Loucy (cell line): ENCODE data around the gene EFCAB9.

Source experiments
- H2AFZ ChIP-seq: fragments of 200-600 bp; sonication (generic); 2 replicates; pipeline ENCODE4 v1.6.0; 2016; ENCODE audit warnings: antibody characterized with exemption, mild to moderate bottlenecking, low read length, moderate library complexity
- H3F3A ChIP-seq: fragments of 200-600 bp; 2 replicates; pipeline ENCODE4 v1.6.0; 2016; ENCODE audit warnings: antibody characterized with exemption, low read depth, mild to moderate bottlenecking
- H3K27me3 ChIP-seq: fragments of 200-600 bp; sonication (generic); 2 replicates; pipeline ENCODE4 v1.6.1; 2014; ENCODE audit warnings: low read length, mild to moderate bottlenecking; ENCODE audit not compliant: insufficient read depth, poor library complexity, severe bottlenecking
- H3K36me3 ChIP-seq: fragments of 200-600 bp; sonication (generic); 2 replicates; pipeline ENCODE4 v1.6.1; 2016; ENCODE audit warnings: low read length; ENCODE audit not compliant: insufficient read depth
- H3K4me1 ChIP-seq: fragments of 200-600 bp; sonication (generic); 2 replicates; pipeline ENCODE4 v1.5.1; 2014; ENCODE audit warnings: low read length, mild to moderate bottlenecking; ENCODE audit not compliant: insufficient read depth, poor library complexity, severe bottlenecking
- H3K4me2 ChIP-seq: fragments of 200-600 bp; sonication (generic); 2 replicates; pipeline ENCODE4 v1.6.0; 2014; ENCODE audit warnings: antibody characterized with exemption, low read length, low read depth, mild to moderate bottlenecking; ENCODE audit not compliant: poor library complexity, severe bottlenecking
- H3K4me3 ChIP-seq: fragments of 200-600 bp; sonication (generic); 2 replicates; pipeline ENCODE4 v1.5.1; 2014; ENCODE audit warnings: low read length, mild to moderate bottlenecking, mixed read lengths; ENCODE audit not compliant: poor library complexity, severe bottlenecking
- H3K79me2 ChIP-seq: fragments of 200-600 bp; sonication (generic); 2 replicates; pipeline ENCODE4 v1.6.1; 2014; ENCODE audit warnings: low read length; ENCODE audit not compliant: insufficient read depth
- H3K9ac ChIP-seq: fragments of 200-600 bp; sonication (generic); 2 replicates; pipeline ENCODE4 v1.6.0; 2014; ENCODE audit warnings: mild to moderate bottlenecking, low read depth, low read length, moderate library complexity; ENCODE audit not compliant: poor library complexity, severe bottlenecking
- H3K9me2 ChIP-seq: fragments of 200-600 bp; sonication (generic); replicated peaks from 2 replicates; pipeline ENCODE4 v1.6.1; 2016; ENCODE audit warnings: low read depth, low read length, mixed read lengths
- H3K9me3 ChIP-seq: fragments of 200-600 bp; sonication (generic); 2 replicates; pipeline ENCODE4 v1.6.1; 2014; ENCODE audit warnings: mild to moderate bottlenecking, antibody characterized with exemption, low read length, low read depth; ENCODE audit not compliant: insufficient read depth
- H4K20me1 ChIP-seq: fragments of 200-600 bp; sonication (generic); 2 replicates; pipeline ENCODE4 v1.6.0; 2014; ENCODE audit warnings: antibody characterized with exemption, low read length, mild to moderate bottlenecking; ENCODE audit not compliant: insufficient read depth, poor library complexity, severe bottlenecking
- CTCF ChIP-seq: fragments of 200-600 bp; sonication (generic); conservative IDR thresholded peaks from 2 replicates; pipeline ENCODE4 v1.5.1; 2014; ENCODE audit warnings: mild to moderate bottlenecking, antibody characterized with exemption, low read length
- EZH2phosphoT487 ChIP-seq: fragments of 200-600 bp; IDR thresholded peaks from 2 replicates; pipeline ENCODE4 v1.6.1; 2018; ENCODE audit warnings: antibody characterized with exemption, mild to moderate bottlenecking, moderate library complexity, borderline replicate concordance

The EFCAB9 gene

GRCh38 chr5:172170251-172170701 lies 23.7 kb upstream of the EFCAB9 start:
- H3K9me2 ChIP-seq, result no peaks in the 10 kb centered on the region
- H2AFZ ChIP-seq, result no peak overlapping the region
- H3K27me3 ChIP-seq, result no peaks in the 10 kb centered on the region
- peaks cover 12% of the 10 kb centered on the region for H3K4me1 ChIP-seq
- TF ChIP-seq EZH2phosphoT487 (no peak), CTCF (no peak)
- H3K9ac ChIP-seq, result no peak overlapping the region
- H3F3A ChIP-seq, result no peaks in the 10 kb centered on the region
- H4K20me1 ChIP-seq, result peaks cover 23% of the 10 kb centered on the region
- peaks cover 91% of the 10 kb centered on the region for H3K79me2 ChIP-seq
- no peak overlapping the region for H3K4me3 ChIP-seq
- H3K4me2 ChIP-seq, result no peak overlapping the region
- no peaks in the 10 kb centered on the region for H3K9me3 ChIP-seq
- peaks cover 6% of the 10 kb centered on the region; the same call in 1 of the 2 replicates for H3K36me3 ChIP-seq

DNA sequence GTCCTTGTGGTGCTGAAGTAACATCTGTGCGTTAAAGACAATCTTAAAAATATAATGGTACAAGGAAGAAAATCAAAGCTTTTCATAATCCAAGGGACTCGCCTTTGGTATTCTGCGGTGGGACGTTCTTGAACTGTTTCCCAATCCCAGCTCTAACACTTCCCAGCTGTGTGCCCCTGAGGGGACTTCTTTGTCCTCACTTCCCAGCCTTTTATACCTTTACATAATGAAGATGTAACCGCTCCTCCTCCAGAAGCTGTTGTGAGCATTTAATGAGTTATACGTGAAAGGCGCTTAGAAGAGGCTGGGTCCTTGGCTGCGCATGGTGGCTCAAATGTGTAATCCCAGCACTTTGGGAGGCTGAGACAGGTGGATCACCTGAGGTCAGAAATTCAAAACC lies 22.9 kb upstream of the EFCAB9 start:
- Histone ChIP-seq H3K27me3 (no peaks in the 10 kb centered on the region), H3K4me2 (no peak overlapping the region), H3K79me2 (peaks cover 93% of the 10 kb centered on the region), H3K9me2 (no peaks in the 10 kb centered on the region), H4K20me1 (peaks cover 22% of the 10 kb centered on the region), H3K4me1 (peaks cover 17% of the 10 kb centered on the region), H3K4me3 (no peak overlapping the region), H3K9me3 (no peaks in the 10 kb centered on the region), H2AFZ (no peak overlapping the region), H3K36me3 (peaks cover 6% of the 10 kb centered on the region; the same call in 1 of the 2 replicates), H3F3A (no peaks in the 10 kb centered on the region), H3K9ac (no peak overlapping the region)
- no peak for TF ChIP-seq CTCF
- no peak for TF ChIP-seq EZH2phosphoT487

DNA sequence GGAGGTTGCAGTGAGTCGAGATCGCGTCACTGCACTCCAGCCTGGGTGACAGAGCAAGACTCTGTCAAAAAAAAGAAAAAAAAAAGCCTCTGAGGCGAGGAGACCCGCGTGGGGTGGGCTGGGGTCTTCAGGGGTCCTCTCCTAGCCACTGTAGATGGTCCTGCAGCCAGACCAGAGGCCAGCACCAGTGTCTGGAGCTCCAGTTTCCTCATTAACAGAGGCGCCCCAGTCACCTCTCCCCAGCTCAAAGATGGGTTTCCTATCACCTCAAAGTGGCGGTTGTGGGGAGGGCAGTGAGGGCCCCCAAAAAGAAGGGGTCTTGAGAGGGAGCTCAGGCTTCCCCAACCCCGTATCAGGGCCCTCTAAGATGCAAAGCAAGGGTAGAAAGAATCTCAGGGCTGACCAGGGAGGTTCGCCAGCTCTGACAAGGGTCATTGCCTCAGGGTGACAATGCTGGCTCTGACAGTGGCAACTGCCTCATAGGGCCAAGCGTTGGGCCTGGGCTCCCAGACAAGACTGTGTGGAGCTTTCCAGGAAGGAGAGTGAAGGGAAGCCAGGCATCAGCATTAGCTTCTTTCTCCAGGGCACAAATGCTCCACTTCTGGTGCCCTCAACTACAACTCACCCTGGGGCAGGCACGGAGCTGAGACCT lies 20.9 kb upstream of the EFCAB9 start:
- no peak for TF ChIP-seq EZH2phosphoT487
- TF ChIP-seq CTCF, result no peak
- H3F3A ChIP-seq, result no peaks in the 10 kb centered on the region
- H3K9ac ChIP-seq, result no peak overlapping the region
- H3K9me2 ChIP-seq, result no peaks in the 10 kb centered on the region
- H3K27me3 ChIP-seq, result no peaks in the 10 kb centered on the region
- H3K9me3 ChIP-seq, result no peaks in the 10 kb centered on the region
- H3K36me3 ChIP-seq, result peaks cover 6% of the 10 kb centered on the region; the same call in 1 of the 2 replicates
- peaks cover 96% of the 10 kb centered on the region for H3K79me2 ChIP-seq
- H2AFZ ChIP-seq, result no peak overlapping the region
- peaks cover 30% of the 10 kb centered on the region for H3K4me1 ChIP-seq
- no peak overlapping the region for H3K4me3 ChIP-seq
- H3K4me2 ChIP-seq, result peak overlapping the region; percentile 90
- H4K20me1 ChIP-seq, result peaks cover 22% of the 10 kb centered on the region
